HG03469 (cell line): ENCODE results near the gene ACTN2.

Source experiments
- ATAC-seq: cut with Tn5 transposase; IDR thresholded peaks from one replicate; pipeline ENCODE4 v1.9.1; 2021; ENCODE audit warnings: mild to moderate bottlenecking, moderate library complexity, moderate number of reproducible peaks; ENCODE audit not compliant: unreplicated experiment

ACTN2 gene

GRCh38 chr1:236689713-236690569, 3.6 kb downstream of the ACTN2 start:
- no peak for ATAC-seq

GRCh38 chr1:236691348-236691747, 5.0 kb downstream of the ACTN2 start:
- no peak for ATAC-seq

- ATAC-seq: no peak
These were observed 5.8 kb downstream of the ACTN2 start for GRCh38 chr1:236692128-236692527.

- ATAC-seq: no peak
These were observed 6.4 kb downstream of the ACTN2 start for GRCh38 chr1:236692742-236693141.

- no peak for ATAC-seq
These were observed 13.1 kb downstream of the ACTN2 start for GRCh38 chr1:236699366-236699765.

- ATAC-seq: no peak
These were observed 14.6 kb downstream of the ACTN2 start for GRCh38 chr1:236700903-236701302.

GRCh38 chr1:236701782-236702181, 15.5 kb downstream of the ACTN2 start:
- ATAC-seq: no peak

- ATAC-seq: no peak
These were observed 16.6 kb downstream of the ACTN2 start for GRCh38 chr1:236702791-236703394.

- no peak for ATAC-seq
These were observed 19.5 kb downstream of the ACTN2 start for GRCh38 chr1:236705771-236706170.

- no peak for ATAC-seq
These were observed 19.9 kb downstream of the ACTN2 start for GRCh38 chr1:236706183-236706582.

- ATAC-seq: no peak
These were observed 24.1 kb downstream of the ACTN2 start for GRCh38 chr1:236710328-236710892.

- ATAC-seq: no peak
These were observed 29.9 kb downstream of the ACTN2 start for GRCh38 chr1:236716160-236716559.

GRCh38 chr1:236717811-236718210, 31.5 kb downstream of the ACTN2 start:
- no peak for ATAC-seq

GRCh38 chr1:236718328-236718727, 32.0 kb downstream of the ACTN2 start:
- ATAC-seq: no peak

- no peak for ATAC-seq
These were observed 33.9 kb downstream of the ACTN2 start for GRCh38 chr1:236720206-236720605.

- ATAC-seq: no peak
These were observed 34.3 kb downstream of the ACTN2 start for GRCh38 chr1:236720611-236721010.

- ATAC-seq: no peak
These were observed 37.8 kb downstream of the ACTN2 start for GRCh38 chr1:236724049-236724448.

GRCh38 chr1:236724506-236724905, 38.2 kb downstream of the ACTN2 start:
- no peak for ATAC-seq

GRCh38 chr1:236725668-236726067, 39.4 kb downstream of the ACTN2 start:
- no peak for ATAC-seq

GRCh38 chr1:236727521-236727920, 41.2 kb downstream of the ACTN2 start:
- no peak for ATAC-seq

- ATAC-seq: no peak
These were observed 42.5 kb downstream of the ACTN2 start for GRCh38 chr1:236728752-236729151.

- ATAC-seq: no peak
These were observed 47.4 kb downstream of the ACTN2 start for GRCh38 chr1:236733653-236734052.
